Erythroblast (primary cell): ENCODE data around the gene KRTAP10-5.

Experiments used
- GATA1 ChIP-seq: IDR thresholded peaks from 2 replicates; pipeline ENCODE4 v1.6.1; 2011; ENCODE audit warnings: low read depth, mild to moderate bottlenecking, control low read depth, low read length, moderate library complexity
- POLR2A ChIP-seq: IDR thresholded peaks from 2 replicates; pipeline ENCODE4 v1.6.1; 2011; ENCODE audit warnings: mild to moderate bottlenecking, low read length

- TF ChIP-seq POLR2A (no peak), GATA1 (no peak)
Measured at GRCh38 chr21:44592446-44593311, 12.3 kb upstream of the KRTAP10-5 start, which contains the start of gene KRTAP10-6.
